ENCODE results near the gene TXNDC2.
"Not testable (repeated sequence)": the region's sequence is repeated elsewhere in the genome, so short reads cannot be mapped to it uniquely, and the experiment has no call there.

Gene TXNDC2

DNA sequence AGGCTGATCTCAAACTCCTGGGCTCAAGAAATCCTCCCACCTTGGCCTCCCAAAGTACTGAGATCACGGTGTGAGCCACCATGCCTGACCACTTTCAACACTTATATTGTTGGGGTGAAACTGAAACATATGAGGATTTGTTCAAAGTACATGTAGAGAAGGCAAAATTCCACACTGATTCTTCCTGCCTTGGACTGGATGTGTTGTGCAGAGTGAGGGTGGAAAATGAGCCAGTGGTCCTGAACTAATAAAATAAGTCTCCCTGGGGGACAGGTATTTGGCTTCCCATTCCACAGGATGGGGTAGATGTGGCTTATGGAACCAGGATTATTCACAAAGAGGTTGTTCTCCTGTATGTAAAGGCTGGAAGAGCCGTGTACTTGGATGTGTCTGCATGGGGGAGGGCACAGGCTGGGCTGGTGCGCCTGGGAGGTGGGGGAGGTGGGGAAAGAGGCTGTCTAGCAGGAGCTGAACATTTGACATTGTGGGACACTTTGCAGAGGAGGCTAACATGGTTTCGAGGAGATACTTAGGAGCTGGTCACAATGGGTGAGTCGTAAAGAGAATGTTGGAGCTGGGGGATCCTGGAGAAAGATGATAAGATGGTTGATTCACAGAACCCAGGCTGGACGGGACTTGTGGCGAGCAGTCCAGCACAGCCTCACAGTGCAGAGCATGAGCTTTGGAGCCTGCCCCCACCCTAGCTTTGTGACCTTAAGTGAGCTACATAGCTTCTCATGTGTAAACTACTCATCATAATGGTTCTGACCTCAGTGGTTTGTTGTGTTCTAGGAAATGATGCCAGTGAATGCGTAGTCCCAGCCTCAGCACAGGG, at the start of gene TXNDC2:
Gene TXNDC2, plus strand, starts transcription at position 804 of the 835 bp plus-strand sequence. CDS start 708 bp downstream, outside the sequence.
- no peak for DNase-seq

GRCh38 chr18:9838144-9838877, 47.5 kb upstream of the TXNDC2 start:
- DNase-seq = peak; percentile 21

GRCh38 chr18:9839211-9839610, 46.6 kb upstream of the TXNDC2 start:
- DNase-seq = no peak

- no peak for DNase-seq
Observed at GRCh38 chr18:9839853-9840252, 45.9 kb upstream of the TXNDC2 start.

- DNase-seq = no peak
Observed at GRCh38 chr18:9841752-9842151, 44.0 kb upstream of the TXNDC2 start.

GRCh38 chr18:9842448-9842847, 43.3 kb upstream of the TXNDC2 start:
- DNase-seq = no peak

- DNase-seq = no peak
Observed at GRCh38 chr18:9845256-9845655, 40.5 kb upstream of the TXNDC2 start.

DNA sequence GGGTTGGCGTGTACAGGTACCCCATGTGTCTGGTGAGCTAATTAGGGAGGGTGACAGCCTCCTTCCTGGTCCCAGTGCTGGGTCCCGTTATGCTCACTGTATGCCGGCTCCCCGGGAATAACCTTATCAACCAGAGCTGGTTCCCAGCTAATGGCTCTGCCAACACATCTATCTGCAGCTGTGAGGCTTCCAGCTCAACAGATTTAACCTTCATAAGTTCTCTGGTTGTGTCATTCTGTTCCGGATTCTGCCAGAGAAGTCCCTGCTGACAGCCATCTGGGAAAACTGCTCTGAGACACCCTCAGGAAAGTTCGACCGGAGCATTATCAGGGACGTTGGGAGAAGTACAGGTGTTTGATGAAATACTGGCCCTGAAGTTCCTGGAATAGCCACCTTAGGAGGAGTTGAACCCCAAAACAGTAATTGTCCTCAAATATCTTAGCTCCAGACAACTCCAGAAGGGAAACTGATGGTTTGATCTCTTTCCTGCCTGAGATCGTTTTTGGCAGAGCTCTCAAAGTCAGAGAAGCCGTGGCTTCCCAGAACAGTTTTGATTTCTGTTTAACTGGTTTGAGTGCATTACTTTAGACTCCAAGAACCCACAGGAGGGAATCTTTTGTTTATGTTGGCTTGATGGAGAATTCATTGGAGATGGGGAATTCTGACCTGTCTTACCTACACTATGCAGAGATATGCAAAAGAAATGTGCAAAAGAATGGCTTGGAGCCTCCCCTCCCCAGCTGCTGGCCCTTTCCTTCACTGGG, 39.4 kb upstream of the TXNDC2 start:
- DNase-seq = no peak

GRCh38 chr18:9848170-9848879, 37.4 kb upstream of the TXNDC2 start:
- no peak for DNase-seq

GRCh38 chr18:9849407-9850283, 36.1 kb upstream of the TXNDC2 start:
- no peak for DNase-seq

- DNase-seq = no peak
Observed at GRCh38 chr18:9850309-9850708, 35.5 kb upstream of the TXNDC2 start.

DNA sequence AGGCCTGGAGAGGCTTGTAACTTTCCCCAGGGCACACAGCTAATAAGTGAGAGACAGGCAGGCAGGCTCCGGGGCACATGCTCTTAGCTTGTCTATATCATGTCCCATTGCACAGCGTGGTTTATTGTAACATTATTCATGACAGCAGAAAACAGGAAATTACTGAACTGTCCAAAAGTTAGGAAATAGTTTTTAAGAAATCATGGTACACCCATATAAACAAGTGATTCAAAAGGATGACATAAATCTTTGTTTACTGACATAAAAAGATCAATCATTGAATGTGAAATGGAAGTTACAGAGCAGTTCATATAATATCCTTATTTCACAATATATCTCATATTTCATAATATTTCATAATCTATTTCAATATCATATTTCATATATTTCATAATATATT, 34.3 kb upstream of the TXNDC2 start:
- DNase-seq = no peak

- no peak for DNase-seq
Observed at GRCh38 chr18:9852266-9853081, 33.3 kb upstream of the TXNDC2 start.

GRCh38 chr18:9854801-9855676, 30.7 kb upstream of the TXNDC2 start:
- DNase-seq = no peak

DNA sequence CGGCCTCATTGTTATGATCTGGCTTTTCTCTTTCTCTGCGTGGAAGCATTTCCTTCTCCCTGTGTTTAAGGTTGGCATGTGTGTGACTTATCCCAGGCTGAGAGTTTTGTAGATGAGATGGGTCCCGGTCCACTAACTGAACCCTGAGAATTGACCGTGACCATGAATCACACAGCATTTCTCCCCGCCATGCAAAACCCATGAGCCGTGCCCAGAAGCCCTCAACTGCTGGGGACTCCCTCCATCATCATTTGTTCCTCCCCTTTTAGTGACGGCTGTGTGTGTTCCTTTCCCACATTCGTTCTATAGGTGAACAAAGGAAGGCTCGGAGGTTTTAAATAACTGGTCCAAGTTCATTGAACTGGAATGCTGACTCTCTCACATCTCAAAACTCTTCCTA, 30.1 kb upstream of the TXNDC2 start:
- DNase-seq = no peak

GRCh38 chr18:9856092-9856491, 29.7 kb upstream of the TXNDC2 start:
- no peak for DNase-seq

- not testable (repeated sequence) for DNase-seq
Observed at GRCh38 chr18:9857479-9857998, 28.2 kb upstream of the TXNDC2 start.

- no peak for DNase-seq
Observed at GRCh38 chr18:9858642-9859041, 27.1 kb upstream of the TXNDC2 start.

GRCh38 chr18:9859232-9859631, 26.5 kb upstream of the TXNDC2 start:
- no peak for DNase-seq

DNA sequence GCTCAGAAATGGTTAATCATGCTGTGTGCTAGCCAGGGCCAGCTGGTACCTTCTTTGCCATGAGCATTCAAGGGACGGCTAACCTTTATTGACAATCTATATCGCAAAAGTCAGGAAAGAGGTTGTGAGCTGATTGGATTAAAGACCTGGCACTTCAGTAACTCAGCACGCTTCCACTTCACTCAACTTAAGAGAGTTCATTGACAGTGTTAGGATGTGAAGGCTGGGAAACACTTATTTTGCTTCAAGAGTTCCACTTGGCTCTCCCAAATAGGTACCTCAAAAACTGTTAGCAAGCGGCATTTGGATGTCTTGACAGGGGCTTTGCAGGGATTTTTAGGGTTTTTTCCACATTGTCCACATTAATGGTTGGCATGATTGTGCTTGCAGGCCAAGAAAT, 25.1 kb upstream of the TXNDC2 start:
- DNase-seq = no peak

All from NCI-H146 (cell line).